Measurements from ENCODE around the gene RNF123.
A peak's percentile ranks its signal among the peaks of the same experiment; 100 is the strongest.

Gene RNF123

GRCh38 chr3:49668861-49669260 lies 20.5 kb upstream of the RNF123 start:
- TF ChIP-seq TCF12 (IDR thresholded peaks at IDR 0.05; ENCODE audit: low read depth) = no peak
- 0 out of 2 replicates have a peak, but pooled peaks have one; percentile 31 for TF ChIP-seq EP300 (IDR thresholded peaks at IDR 0.05; ENCODE audit: borderline replicate concordance)
- TF ChIP-seq YY1 (IDR thresholded peaks at IDR 0.05; ENCODE audit: low read depth) = no peak
- TF ChIP-seq MAX (IDR thresholded peaks at IDR 0.05) = 0 out of 2 replicates have a peak, but pooled peaks have one; percentile 18
- TF ChIP-seq TAF1 (IDR thresholded peaks at IDR 0.05; ENCODE audit: low read depth) = no peak

GRCh38 chr3:49669352-49669751 lies 20.0 kb upstream of the RNF123 start:
- no peak for TF ChIP-seq TAF1 (IDR thresholded peaks at IDR 0.05; ENCODE audit: low read depth)
- TF ChIP-seq CREB1 (IDR thresholded peaks at IDR 0.05; ENCODE audit: low read depth) = no peak
- TF ChIP-seq YY1 (IDR thresholded peaks at IDR 0.05; ENCODE audit: low read depth) = no peak
- TF ChIP-seq USF1 (IDR thresholded peaks at IDR 0.05) = no peak
- TF ChIP-seq CEBPB (IDR thresholded peaks at IDR 0.05) = no peak
- no peak for TF ChIP-seq EP300 (IDR thresholded peaks at IDR 0.05; ENCODE audit: borderline replicate concordance)
- TF ChIP-seq NFIC (IDR thresholded peaks at IDR 0.05) = no peak
- no peak for TF ChIP-seq TCF12 (IDR thresholded peaks at IDR 0.05; ENCODE audit: low read depth)
- no peak for TF ChIP-seq EGR1 (IDR thresholded peaks at IDR 0.05)
- no peak for TF ChIP-seq RAD21 (IDR thresholded peaks at IDR 0.05; ENCODE audit: low read depth)
- TF ChIP-seq REST (IDR thresholded peaks at IDR 0.05; ENCODE audit: low read depth) = no peak
- TF ChIP-seq MAX (IDR thresholded peaks at IDR 0.05) = no peak
- TF ChIP-seq FOXM1 (IDR thresholded peaks at IDR 0.05; ENCODE audit: borderline replicate concordance, low read depth) = no peak
- no peak for TF ChIP-seq ZBTB7A (IDR thresholded peaks at IDR 0.05; ENCODE audit: low read depth)
- TF ChIP-seq TEAD4 (IDR thresholded peaks at IDR 0.05) = no peak

- TF ChIP-seq YY1 (IDR thresholded peaks at IDR 0.05; ENCODE audit: low read depth) (no peak), EGR1 (IDR thresholded peaks at IDR 0.05) (no peak), USF1 (IDR thresholded peaks at IDR 0.05) (no peak), CREB1 (IDR thresholded peaks at IDR 0.05; ENCODE audit: low read depth) (no peak), RAD21 (IDR thresholded peaks at IDR 0.05; ENCODE audit: low read depth) (no peak), ZBTB7A (IDR thresholded peaks at IDR 0.05; ENCODE audit: low read depth) (no peak), FOXM1 (IDR thresholded peaks at IDR 0.05; ENCODE audit: borderline replicate concordance, low read depth) (no peak), TAF1 (IDR thresholded peaks at IDR 0.05; ENCODE audit: low read depth) (no peak), EP300 (IDR thresholded peaks at IDR 0.05; ENCODE audit: borderline replicate concordance) (no peak), REST (IDR thresholded peaks at IDR 0.05; ENCODE audit: low read depth) (no peak), TEAD4 (IDR thresholded peaks at IDR 0.05) (no peak), CEBPB (IDR thresholded peaks at IDR 0.05) (no peak), TCF12 (IDR thresholded peaks at IDR 0.05; ENCODE audit: low read depth) (no peak)
Observed at GRCh38 chr3:49670940-49671290, 18.4 kb upstream of the RNF123 start.

GRCh38 chr3:49671291-49672288 lies 17.8 kb upstream of the RNF123 start:
- TF ChIP-seq USF1 (IDR thresholded peaks at IDR 0.05) (no peak), RAD21 (IDR thresholded peaks at IDR 0.05; ENCODE audit: low read depth) (peak; percentile 97), TCF12 (IDR thresholded peaks at IDR 0.05; ENCODE audit: low read depth) (no peak), CREB1 (IDR thresholded peaks at IDR 0.05; ENCODE audit: low read depth) (no peak), CEBPB (IDR thresholded peaks at IDR 0.05) (no peak), REST (IDR thresholded peaks at IDR 0.05; ENCODE audit: low read depth) (no peak), EP300 (IDR thresholded peaks at IDR 0.05; ENCODE audit: borderline replicate concordance) (no peak), MAX (IDR thresholded peaks at IDR 0.05) (0 out of 2 replicates have a peak, but pooled peaks have one; percentile 14), TEAD4 (IDR thresholded peaks at IDR 0.05) (0 out of 2 replicates have a peak, but pooled peaks have one; percentile 24)

Data from Ishikawa (cell line).